Vagina (tissue), 2 donors: ENCODE data around the gene KRTAP5-9.

ENCODE experiments used
- POLR2A ChIP-seq, 2 donors: fragments of 450-650 bp; IDR thresholded peaks; one replicate each; pipeline ENCODE4 v1.6.1; 2017; ENCODE audit warnings: antibody characterized with exemption in 2 of 2, mild to moderate bottlenecking in 2 of 2, moderate library complexity in 2 of 2
- TF ChIP-seq, protein P1 (sequence below), 3 experiments: fragments of 450-650 bp in 2 of 3; fragments of 200-600 bp in 1 of 3; sonication (generic) in 1 of 3; IDR thresholded peaks; one replicate each; pipeline ENCODE4 v1.5.1; 2017 to 2019; ENCODE audit warnings: antibody characterized with exemption in 3 of 3, mild to moderate bottlenecking in 2 of 3, moderate library complexity in 2 of 3

DNA sequence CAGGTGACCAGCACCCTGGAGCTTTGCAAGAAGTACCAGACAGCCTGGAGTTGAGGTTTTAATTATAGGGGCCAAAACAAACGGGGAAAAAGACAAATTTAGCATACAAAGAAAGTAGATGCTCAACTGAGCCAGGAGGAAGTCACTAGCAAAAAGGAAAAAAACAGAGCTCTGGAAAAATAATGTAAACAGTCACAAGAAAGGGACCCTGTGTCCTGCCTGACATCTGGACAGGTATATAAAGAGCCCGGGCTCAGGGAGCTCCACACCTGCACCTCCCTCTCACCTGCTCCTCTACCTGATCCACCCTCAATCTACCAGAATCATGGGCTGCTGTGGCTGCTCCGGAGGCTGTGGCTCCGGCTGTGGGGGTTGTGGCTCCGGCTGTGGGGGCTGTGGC lies 17.0 kb downstream of the KRTAP5-9 start, which contains the start of gene KRTAP5-10:
- TF ChIP-seq, protein P1, sequence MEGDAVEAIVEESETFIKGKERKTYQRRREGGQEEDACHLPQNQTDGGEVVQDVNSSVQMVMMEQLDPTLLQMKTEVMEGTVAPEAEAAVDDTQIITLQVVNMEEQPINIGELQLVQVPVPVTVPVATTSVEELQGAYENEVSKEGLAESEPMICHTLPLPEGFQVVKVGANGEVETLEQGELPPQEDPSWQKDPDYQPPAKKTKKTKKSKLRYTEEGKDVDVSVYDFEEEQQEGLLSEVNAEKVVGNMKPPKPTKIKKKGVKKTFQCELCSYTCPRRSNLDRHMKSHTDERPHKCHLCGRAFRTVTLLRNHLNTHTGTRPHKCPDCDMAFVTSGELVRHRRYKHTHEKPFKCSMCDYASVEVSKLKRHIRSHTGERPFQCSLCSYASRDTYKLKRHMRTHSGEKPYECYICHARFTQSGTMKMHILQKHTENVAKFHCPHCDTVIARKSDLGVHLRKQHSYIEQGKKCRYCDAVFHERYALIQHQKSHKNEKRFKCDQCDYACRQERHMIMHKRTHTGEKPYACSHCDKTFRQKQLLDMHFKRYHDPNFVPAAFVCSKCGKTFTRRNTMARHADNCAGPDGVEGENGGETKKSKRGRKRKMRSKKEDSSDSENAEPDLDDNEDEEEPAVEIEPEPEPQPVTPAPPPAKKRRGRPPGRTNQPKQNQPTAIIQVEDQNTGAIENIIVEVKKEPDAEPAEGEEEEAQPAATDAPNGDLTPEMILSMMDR (IDR thresholded peaks at IDR 0.05), result no peak
- TF ChIP-seq POLR2A (IDR thresholded peaks at IDR 0.05), result no peak
